Measurements from ENCODE around the gene ALOX15.
"Not testable (repeated sequence)": the region's sequence is repeated elsewhere in the genome, so short reads cannot be mapped to it uniquely, and the experiment has no call there.

The ALOX15 gene

GRCh38 chr17:4645642-4646041 lies 4.2 kb upstream of the ALOX15 start:
- no peak for DNase-seq

- DNase-seq, result no peak
Measured at GRCh38 chr17:4643676-4644075, 2.2 kb upstream of the ALOX15 start.

- no peak for DNase-seq
Measured at GRCh38 chr17:4642286-4642685, 808 bp upstream of the ALOX15 start.

- not testable (repeated sequence) for DNase-seq
Measured at GRCh38 chr17:4640569-4641188, 799 bp downstream of the ALOX15 start.

GRCh38 chr17:4639301-4640059 lies 2.0 kb downstream of the ALOX15 start:
- peak; percentile 6 for DNase-seq

- DNase-seq, result not testable (repeated sequence)
Measured at GRCh38 chr17:4638766-4639165, 2.7 kb downstream of the ALOX15 start.

GRCh38 chr17:4636474-4637100 lies 4.9 kb downstream of the ALOX15 start:
- no peak for DNase-seq

- DNase-seq, result no peak
Measured at GRCh38 chr17:4635823-4636375, 5.6 kb downstream of the ALOX15 start.

GRCh38 chr17:4634976-4635375 lies 6.5 kb downstream of the ALOX15 start:
- DNase-seq, result no peak

- DNase-seq, result no peak
Measured at GRCh38 chr17:4633643-4634042, 7.8 kb downstream of the ALOX15 start.

GRCh38 chr17:4632581-4632920 lies 8.9 kb downstream of the ALOX15 start:
- no peak for DNase-seq

- DNase-seq, result no peak
Measured at GRCh38 chr17:4631836-4632580, 9.5 kb downstream of the ALOX15 start.

- no peak for DNase-seq
Measured at GRCh38 chr17:4631431-4631830, 10.0 kb downstream of the ALOX15 start.

GRCh38 chr17:4626734-4627256 lies 14.7 kb downstream of the ALOX15 start:
- DNase-seq, result no peak

- no peak for DNase-seq
Measured at GRCh38 chr17:4625181-4625617, 16.3 kb downstream of the ALOX15 start.

- not testable (repeated sequence) for DNase-seq
Measured at GRCh38 chr17:4624451-4624911, 17.0 kb downstream of the ALOX15 start.

- DNase-seq, result no peak
Measured at GRCh38 chr17:4623249-4623648, 18.2 kb downstream of the ALOX15 start.

GRCh38 chr17:4622375-4622774 lies 19.1 kb downstream of the ALOX15 start:
- no peak for DNase-seq

GRCh38 chr17:4620531-4621101 lies 20.9 kb downstream of the ALOX15 start:
- no peak for DNase-seq

- no peak for DNase-seq
Measured at GRCh38 chr17:4617590-4618351, 23.7 kb downstream of the ALOX15 start.

GRCh38 chr17:4617090-4617489 lies 24.4 kb downstream of the ALOX15 start:
- DNase-seq, result no peak

GRCh38 chr17:4616476-4616875 lies 25.0 kb downstream of the ALOX15 start:
- DNase-seq, result no peak

All from DMS 273 treated with DMSO at 0.1 percent for 48 hours (cell line).